A549 (cell line): Measurements from ENCODE around the gene AKAP6. TPM values are rescaled to one million over a fixed set of nuclear protein-coding genes. Genes with fewer than 3 reads are reported as not detected.

Experiments
- ATAC-seq, 2 experiments: fragments of 200-7000 bp in 1 of 2; fragments of >200 bp in 1 of 2; cut with Nextera tagmentation in 1 of 2; cut with Tn5 transposase in 1 of 2; 3 replicates each; pipeline versions ENCODE4 v1.8.0 to v1.9.1; 2018 to 2020; ENCODE audit warnings: mild to moderate bottlenecking in 1 of 2, moderate library complexity in 1 of 2
- CTCF ChIA-PET: fragments of 300-600 bp; sonication (Branson Sonifier 250); formaldehyde crosslinking; extraction: SDS; loops from one replicate; lab custom pipeline; 2021; ENCODE audit warnings: antibody characterized with exemption, inconsistent platforms; lab: Yijun Ruan, JAX
- POLR2A ChIA-PET: fragments of 350-600 bp; formaldehyde crosslinking; extraction: SDS; loops from one replicate; lab custom pipeline; 2021; ENCODE audit warnings: antibody characterized with exemption, inconsistent platforms; lab: Yijun Ruan, JAX
- DNase-seq, 2 experiments: peaks; one replicate each; pipeline versions ENCODE4 v3.0.0 to v3.0.0-alpha.2; 2011 to 2016; ENCODE audit warnings: low read depth in 1 of 2, low spot score in 1 of 2
- FAIRE-seq: peaks from 2 replicates; lab custom pipeline; 2011; peaks lifted over from hg19 to GRCh38; lab: Jason Lieb, UNC
- H3K27ac ChIP-seq, 2 experiments: fragments of >200 bp; sonication (Bioruptor Twin); formaldehyde crosslinking; 3 replicates each; pipeline ENCODE4 v1.5.1; 2016 to 2017
- H3K4me1 ChIP-seq: fragments of >200 bp; sonication (Bioruptor Twin); formaldehyde crosslinking; 3 replicates; pipeline ENCODE4 v1.6.1; 2016
- H3K4me2 ChIP-seq: fragments of >200 bp; sonication (Bioruptor Twin); formaldehyde crosslinking; 3 replicates; pipeline ENCODE4 v1.6.1; 2016
- H3K4me3 ChIP-seq: fragments of >200 bp; sonication (Bioruptor Twin); formaldehyde crosslinking; 3 replicates; pipeline ENCODE4 v1.5.1; 2016
- H3K9me3 ChIP-seq: fragments of >200 bp; sonication (Bioruptor Twin); formaldehyde crosslinking; 3 replicates; pipeline ENCODE4 v1.6.1; 2016
- BHLHE40 ChIP-seq: IDR thresholded peaks from 2 replicates; pipeline ENCODE4 v1.6.1; 2012; ENCODE audit warnings: low read depth, low read length, inconsistent platforms
- CHD2 ChIP-seq: fragments of 150-350 bp; IDR thresholded peaks from 2 replicates; pipeline ENCODE4 v1.6.1; 2014; ENCODE audit warnings: low read length; ENCODE audit not compliant: partially characterized antibody
- CHD4 ChIP-seq: fragments of 200-600 bp; sonication (generic); IDR thresholded peaks from 2 replicates; pipeline ENCODE4 v1.6.1; 2016; ENCODE audit warnings: antibody characterized with exemption, mild to moderate bottlenecking, borderline replicate concordance
- EP300 ChIP-seq, 2 experiments: fragments of >200 bp; sonication (Bioruptor Twin); formaldehyde crosslinking; IDR thresholded peaks; 2 replicates in 1 of 2; 3 replicates in 1 of 2; pipeline ENCODE4 v1.6.1; 2016 to 2017
- ESRRA ChIP-seq: fragments of 150-350 bp; IDR thresholded peaks from 2 replicates; pipeline ENCODE4 v1.6.1; 2014; ENCODE audit warnings: mild to moderate bottlenecking, low read length, borderline replicate concordance
- FOSB ChIP-seq: fragments of 250-450 bp; sonication (Bioruptor Pico); IDR thresholded peaks from 2 replicates; pipeline ENCODE4 v1.5.0; 2020; ENCODE audit warnings: mild to moderate bottlenecking, moderate library complexity
- FOXS1 ChIP-seq: fragments of 250-450 bp; sonication (Bioruptor Pico); IDR thresholded peaks from 2 replicates; pipeline ENCODE4 v1.5.0; 2020; ENCODE audit warnings: mild to moderate bottlenecking, moderate library complexity
- HEYL ChIP-seq: fragments of 250-450 bp; sonication (Bioruptor Pico); IDR thresholded peaks from 2 replicates; pipeline ENCODE4 v1.8.0; 2021; ENCODE audit warnings: mild to moderate bottlenecking, moderate library complexity
- HOXA7 ChIP-seq: fragments of 250-450 bp; sonication (Bioruptor Pico); IDR thresholded peaks from 2 replicates; pipeline ENCODE4 v1.5.0; 2020; ENCODE audit warnings: mild to moderate bottlenecking, moderate library complexity
- JUN ChIP-seq, 2 experiments: fragments of >200 bp; sonication (Bioruptor Twin); formaldehyde crosslinking; IDR thresholded peaks; 2 replicates in 1 of 2; 3 replicates in 1 of 2; pipeline ENCODE4 v1.6.1; 2016 to 2017
- JUNB ChIP-seq: fragments of >200 bp; sonication (Bioruptor Twin); formaldehyde crosslinking; IDR thresholded peaks from 2 replicates; pipeline ENCODE4 v1.6.1; 2016
- KDM1A ChIP-seq: fragments of 200-600 bp; sonication (generic); IDR thresholded peaks from 2 replicates; pipeline ENCODE4 v1.6.1; 2016; ENCODE audit warnings: low read depth, mild to moderate bottlenecking
- KDM5A ChIP-seq: fragments of 200-600 bp; sonication (generic); IDR thresholded peaks from 2 replicates; pipeline ENCODE4 v1.6.1; 2016; ENCODE audit warnings: antibody characterized with exemption, mild to moderate bottlenecking
- NPAS2 ChIP-seq: fragments of 250-450 bp; sonication (Bioruptor Pico); IDR thresholded peaks from 2 replicates; pipeline ENCODE4 v1.8.0; 2022; ENCODE audit warnings: mild to moderate bottlenecking, moderate library complexity, borderline replicate concordance
- NR3C1 ChIP-seq: fragments of >200 bp; sonication (Bioruptor Twin); formaldehyde crosslinking; IDR thresholded peaks from 3 replicates; pipeline ENCODE4 v1.6.1; 2017
- PHF8 ChIP-seq: fragments of 200-600 bp; sonication (generic); IDR thresholded peaks from 2 replicates; pipeline ENCODE4 v1.6.1; 2016; ENCODE audit warnings: low read depth, mild to moderate bottlenecking, antibody characterized with exemption, moderate library complexity, borderline replicate concordance
- POLR2A ChIP-seq: IDR thresholded peaks from 2 replicates; pipeline ENCODE4 v1.6.1; 2012; ENCODE audit warnings: mild to moderate bottlenecking, low read length
- RARB ChIP-seq: fragments of 250-450 bp; sonication (Bioruptor Pico); IDR thresholded peaks from 2 replicates; pipeline ENCODE4 v1.8.0; 2021; ENCODE audit warnings: mild to moderate bottlenecking, moderate library complexity
- RCOR1 ChIP-seq: fragments of 150-350 bp; IDR thresholded peaks from 2 replicates; pipeline ENCODE4 v1.6.1; 2014; ENCODE audit warnings: antibody characterized with exemption, low read length, low read depth
- ZFP36 ChIP-seq: fragments of 450-650 bp; IDR thresholded peaks from 2 replicates; pipeline ENCODE4 v1.6.1; 2014; ENCODE audit warnings: borderline replicate concordance; ENCODE audit not compliant: partially characterized antibody
- ZNF302 ChIP-seq: fragments of 250-450 bp; sonication (Bioruptor Pico); IDR thresholded peaks from 2 replicates; pipeline ENCODE4 v1.9.0; 2021; ENCODE audit warnings: inconsistent platforms, mild to moderate bottlenecking, moderate library complexity
- WGBS: methylation state at CpG from one replicate; pipeline ENCODE4 v1.1.6; 2017; ENCODE audit errors: missing lambda C conversion rate; 5-methylcytosine and 5-hydroxymethylcytosine counted together
- polyA plus RNA-seq, 4 experiments: library from polyadenylated mRNA; depleted of rRNA in 3 of 4; stranded (reverse); fragments of >200 nt; fragmentation: RNase III in 1 of 4; extraction: RNeasy Plus Mini Kit Qiagen cat#74134 plus additional on column Dnase treatment in 1 of 4; gene quantifications; 2 replicates in 3 of 4; 3 replicates in 1 of 4; pipeline ENCODE4 v1.2.3, GENCODE V29; 2011 to 2017
- TF ChIP-seq, protein P1 (sequence below): fragments of 250-450 bp; sonication (Bioruptor Pico); IDR thresholded peaks from 2 replicates; pipeline ENCODE4 v1.5.0; 2021; ENCODE audit warnings: mild to moderate bottlenecking, moderate library complexity, borderline replicate concordance
- TF ChIP-seq, protein P2 (sequence below): fragments of >200 bp; sonication (Bioruptor Twin); formaldehyde crosslinking; IDR thresholded peaks from 3 replicates; pipeline ENCODE4 v1.6.1; 2016
- TF ChIP-seq, protein P3 (sequence below): fragments of 450-650 bp; IDR thresholded peaks from 2 replicates; pipeline ENCODE4 v1.6.1; 2014; ENCODE audit warnings: antibody characterized with exemption

Gene AKAP6
- polyA plus RNA-seq, 2 of the 4 experiments (the other 2 are of a cell fraction): 0.27 to 1.9 TPM

DNA sequence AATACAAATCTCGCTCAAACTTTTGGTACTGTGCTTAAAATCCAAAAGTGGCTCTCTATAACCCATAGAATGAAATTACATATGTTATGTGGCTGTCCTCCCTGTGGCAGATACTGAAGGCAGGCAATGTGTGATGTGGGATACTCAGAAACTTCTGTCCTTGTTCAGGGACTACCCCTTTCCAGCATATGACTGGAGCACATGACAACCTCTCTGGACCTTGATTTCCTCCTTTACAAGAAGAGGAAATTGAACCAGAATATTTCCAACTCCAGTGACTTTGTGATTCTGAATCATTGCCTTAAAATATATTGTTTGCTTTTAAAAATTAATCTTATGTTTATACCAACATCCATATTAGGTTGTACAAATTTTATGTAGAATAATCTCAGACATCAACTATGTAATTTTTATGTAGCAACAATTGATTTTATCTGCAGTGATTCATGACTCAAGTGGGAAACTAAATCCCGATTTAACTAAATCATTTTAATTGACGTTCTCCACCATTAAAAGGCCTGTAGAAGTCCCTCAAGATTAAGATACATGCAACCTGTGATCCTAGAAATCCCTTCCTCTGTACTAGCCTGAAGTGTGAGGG lies 162.4 kb downstream of the AKAP6 start (continued):
- TF ChIP-seq NR3C1 (no peak), HOXA7 (CRISPR knock-in tag) (no peak)

DNA sequence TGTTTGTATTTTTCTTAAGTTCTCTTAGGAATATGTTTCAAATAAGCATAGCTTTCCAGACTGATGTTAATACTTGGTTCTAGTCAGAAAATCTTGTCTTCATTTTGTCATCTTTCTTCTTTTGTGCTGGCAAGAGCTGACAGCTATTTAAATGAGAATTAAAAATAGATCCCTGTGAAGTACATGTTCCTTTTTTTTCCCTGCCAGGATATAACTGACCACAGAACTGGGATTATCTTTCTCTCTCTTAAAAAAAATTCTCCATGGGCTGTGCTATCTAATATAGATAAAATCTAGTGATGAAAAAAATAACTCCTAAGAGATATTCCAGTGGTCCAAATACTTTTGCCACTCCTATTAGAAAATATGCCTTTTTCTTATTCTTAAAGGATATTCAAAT lies 163.4 kb downstream of the AKAP6 start:
- DNase-seq (no peak), FAIRE-seq (no peak), ATAC-seq (no peak)
- no peak overlapping the region for H3K4me2 ChIP-seq
- H3K27ac ChIP-seq: no peak overlapping the region
- H3K9me3 ChIP-seq: no peaks in the 10 kb centered on the region
- POLR2A ChIA-PET: no interaction called here
- no peaks in the 10 kb centered on the region for H3K4me1 ChIP-seq
- TF ChIP-seq FOSB (CRISPR knock-in tag): no peak
- no peak for TF ChIP-seq NPAS2 (CRISPR knock-in tag)
- TF ChIP-seq, protein P1, sequence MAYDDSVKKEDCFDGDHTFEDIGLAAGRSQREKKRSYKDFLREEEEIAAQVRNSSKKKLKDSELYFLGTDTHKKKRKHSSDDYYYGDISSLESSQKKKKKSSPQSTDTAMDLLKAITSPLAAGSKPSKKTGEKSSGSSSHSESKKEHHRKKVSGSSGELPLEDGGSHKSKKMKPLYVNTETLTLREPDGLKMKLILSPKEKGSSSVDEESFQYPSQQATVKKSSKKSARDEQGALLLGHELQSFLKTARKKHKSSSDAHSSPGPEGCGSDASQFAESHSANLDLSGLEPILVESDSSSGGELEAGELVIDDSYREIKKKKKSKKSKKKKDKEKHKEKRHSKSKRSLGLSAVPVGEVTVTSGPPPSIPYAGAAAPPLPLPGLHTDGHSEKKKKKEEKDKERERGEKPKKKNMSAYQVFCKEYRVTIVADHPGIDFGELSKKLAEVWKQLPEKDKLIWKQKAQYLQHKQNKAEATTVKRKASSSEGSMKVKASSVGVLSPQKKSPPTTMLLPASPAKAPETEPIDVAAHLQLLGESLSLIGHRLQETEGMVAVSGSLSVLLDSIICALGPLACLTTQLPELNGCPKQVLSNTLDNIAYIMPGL (CRISPR knock-in tag): no peak
- TF ChIP-seq, protein P2, sequence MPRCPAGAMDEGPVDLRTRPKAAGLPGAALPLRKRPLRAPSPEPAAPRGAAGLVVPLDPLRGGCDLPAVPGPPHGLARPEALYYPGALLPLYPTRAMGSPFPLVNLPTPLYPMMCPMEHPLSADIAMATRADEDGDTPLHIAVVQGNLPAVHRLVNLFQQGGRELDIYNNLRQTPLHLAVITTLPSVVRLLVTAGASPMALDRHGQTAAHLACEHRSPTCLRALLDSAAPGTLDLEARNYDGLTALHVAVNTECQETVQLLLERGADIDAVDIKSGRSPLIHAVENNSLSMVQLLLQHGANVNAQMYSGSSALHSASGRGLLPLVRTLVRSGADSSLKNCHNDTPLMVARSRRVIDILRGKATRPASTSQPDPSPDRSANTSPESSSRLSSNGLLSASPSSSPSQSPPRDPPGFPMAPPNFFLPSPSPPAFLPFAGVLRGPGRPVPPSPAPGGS: no peak
- no peak for TF ChIP-seq JUN (IDR thresholded peaks at IDR 0.05)
- no peak for TF ChIP-seq KDM1A
- TF ChIP-seq FOXS1 (CRISPR knock-in tag): no peak
- TF ChIP-seq EP300 (IDR thresholded peaks at IDR 0.05): no peak
- TF ChIP-seq RARB: no peak
- no peak for TF ChIP-seq JUNB
- TF ChIP-seq, protein P3, sequence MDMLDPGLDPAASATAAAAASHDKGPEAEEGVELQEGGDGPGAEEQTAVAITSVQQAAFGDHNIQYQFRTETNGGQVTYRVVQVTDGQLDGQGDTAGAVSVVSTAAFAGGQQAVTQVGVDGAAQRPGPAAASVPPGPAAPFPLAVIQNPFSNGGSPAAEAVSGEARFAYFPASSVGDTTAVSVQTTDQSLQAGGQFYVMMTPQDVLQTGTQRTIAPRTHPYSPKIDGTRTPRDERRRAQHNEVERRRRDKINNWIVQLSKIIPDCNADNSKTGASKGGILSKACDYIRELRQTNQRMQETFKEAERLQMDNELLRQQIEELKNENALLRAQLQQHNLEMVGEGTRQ: no peak
- TF ChIP-seq POLR2A: no peak
- TF ChIP-seq, all 56 proteins: peak for 0
- CTCF ChIA-PET: no interaction called here
- no peak overlapping the region for H3K4me3 ChIP-seq

DNA sequence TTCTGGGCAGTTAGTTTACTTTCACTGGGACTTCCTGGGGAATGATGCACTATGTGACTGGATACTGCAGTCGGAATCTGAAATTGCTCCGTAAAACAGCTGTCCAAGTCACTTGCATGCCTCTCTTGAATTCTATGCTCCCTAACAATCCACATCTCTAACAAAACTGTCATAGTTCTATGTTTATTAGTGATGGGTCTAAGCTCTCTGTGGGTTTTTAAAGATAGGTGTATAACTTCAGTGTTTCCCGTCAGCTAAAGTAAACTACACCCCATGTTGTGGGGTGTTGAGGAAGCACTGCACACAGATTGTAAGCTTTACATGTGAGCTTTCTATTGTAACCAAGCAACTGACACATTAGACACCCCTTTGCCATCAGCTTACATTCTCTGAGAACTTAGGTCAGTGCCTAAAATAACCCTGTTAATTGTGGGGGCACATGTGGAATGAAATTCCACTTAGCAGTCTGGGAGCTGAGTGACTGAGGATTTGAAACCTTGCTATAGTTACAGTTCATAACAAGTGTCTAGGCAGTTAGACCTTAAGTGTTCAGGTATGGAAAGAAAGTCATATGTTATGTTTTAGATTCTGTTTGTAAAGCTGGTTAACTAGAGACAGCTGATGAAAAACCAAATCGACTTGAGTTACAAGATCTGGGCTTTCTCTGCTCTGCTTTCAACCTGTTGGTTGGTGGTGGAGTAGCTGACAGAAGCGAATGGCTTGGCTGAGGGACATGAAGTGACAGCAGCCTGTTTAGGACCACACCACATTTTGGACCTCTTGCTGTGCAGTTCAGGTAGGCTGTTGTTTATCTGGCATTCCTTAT lies 165.7 kb downstream of the AKAP6 start:
- FAIRE-seq (no peak), DNase-seq (no peak), ATAC-seq (no peak)
- ChIA-PET POLR2A (interaction anchor here (0.6 kb wide), 1 partner anchor 14 kb away, joined by 5 read pairs; no protein-coding TSS in a partner anchor), CTCF (interaction anchor here (0.6 to 1.2 kb wide), 2 partner anchors 10 to 1007 kb away, joined by 3 to 4 read pairs; partner anchors contain the start of gene GPR33)
- H3K4me2 ChIP-seq: no peak overlapping the region
- H3K4me3 ChIP-seq: no peak overlapping the region
- TF ChIP-seq RCOR1 (no peak), PHF8 (no peak), ZNF302 (CRISPR knock-in tag) (no peak), KDM5A (no peak), CHD2 (no peak), HEYL (CRISPR knock-in tag) (no peak), ZFP36 (no peak), NR3C1 (no peak), CHD4 (no peak), JUN (IDR thresholded peaks at IDR 0.05) (no peak), BHLHE40 (no peak), ESRRA (no peak)
- TF ChIP-seq, protein P3: no peak
- 65% methylated on average over 5 of the region's 5 CpGs for WGBS
- H3K9me3 ChIP-seq: no peaks in the 10 kb centered on the region
- H3K27ac ChIP-seq: no peak overlapping the region
- no peaks in the 10 kb centered on the region for H3K4me1 ChIP-seq
